Measurements from ENCODE around the gene CSAD. TPM values are rescaled to one million over a fixed set of nuclear protein-coding genes. Genes with fewer than 3 reads are reported as not detected.
"Not testable (repeated sequence)": the region's sequence is repeated elsewhere in the genome, so short reads cannot be mapped to it uniquely, and the experiment has no call there.

CSAD gene
- total RNA-seq, 1 donor from 2014 or later = 23.8 TPM

DNA sequence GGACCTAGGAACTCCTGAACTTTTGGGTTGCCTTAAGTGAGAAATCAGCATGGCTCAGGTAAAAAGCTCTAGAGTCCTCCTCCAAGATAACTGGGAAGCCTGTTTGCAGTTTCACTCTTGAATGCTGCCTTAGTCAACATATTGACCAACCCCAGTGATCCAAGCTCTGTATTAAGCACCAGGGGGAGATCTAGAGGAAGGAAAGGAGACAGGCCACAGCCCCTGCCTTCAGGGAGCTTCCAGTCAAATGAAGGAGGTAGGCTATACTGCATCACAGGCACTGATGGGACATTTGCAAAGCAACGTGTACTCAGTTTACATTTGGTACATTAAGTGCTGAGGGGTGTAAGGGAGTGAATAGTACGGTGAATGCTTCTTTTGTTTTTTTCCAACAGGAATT, 1.2 kb upstream of the CSAD start:
- Mint-ChIP-seq H3K27ac (ENCODE audit: unreplicated experiment) (no peak overlapping the region), H3K9me3 (ENCODE audit: unreplicated experiment) (no peaks in the 10 kb centered on the region), H3K36me3 (ENCODE audit: low read depth, unreplicated experiment) (peaks cover 49% of the 10 kb centered on the region), H3K27me3 (ENCODE audit: unreplicated experiment) (peaks cover 15% of the 10 kb centered on the region), H3K4me1 (ENCODE audit: unreplicated experiment) (peaks cover 40% of the 10 kb centered on the region), H3K4me3 (ENCODE audit: unreplicated experiment) (peak overlapping the region; percentile 95)
- DNase-seq (ENCODE audit: low spot score) = no peak
- TF ChIP-seq, protein P1, sequence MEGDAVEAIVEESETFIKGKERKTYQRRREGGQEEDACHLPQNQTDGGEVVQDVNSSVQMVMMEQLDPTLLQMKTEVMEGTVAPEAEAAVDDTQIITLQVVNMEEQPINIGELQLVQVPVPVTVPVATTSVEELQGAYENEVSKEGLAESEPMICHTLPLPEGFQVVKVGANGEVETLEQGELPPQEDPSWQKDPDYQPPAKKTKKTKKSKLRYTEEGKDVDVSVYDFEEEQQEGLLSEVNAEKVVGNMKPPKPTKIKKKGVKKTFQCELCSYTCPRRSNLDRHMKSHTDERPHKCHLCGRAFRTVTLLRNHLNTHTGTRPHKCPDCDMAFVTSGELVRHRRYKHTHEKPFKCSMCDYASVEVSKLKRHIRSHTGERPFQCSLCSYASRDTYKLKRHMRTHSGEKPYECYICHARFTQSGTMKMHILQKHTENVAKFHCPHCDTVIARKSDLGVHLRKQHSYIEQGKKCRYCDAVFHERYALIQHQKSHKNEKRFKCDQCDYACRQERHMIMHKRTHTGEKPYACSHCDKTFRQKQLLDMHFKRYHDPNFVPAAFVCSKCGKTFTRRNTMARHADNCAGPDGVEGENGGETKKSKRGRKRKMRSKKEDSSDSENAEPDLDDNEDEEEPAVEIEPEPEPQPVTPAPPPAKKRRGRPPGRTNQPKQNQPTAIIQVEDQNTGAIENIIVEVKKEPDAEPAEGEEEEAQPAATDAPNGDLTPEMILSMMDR (IDR thresholded peaks at IDR 0.05; ENCODE audit: unreplicated experiment) = no peak

DNA sequence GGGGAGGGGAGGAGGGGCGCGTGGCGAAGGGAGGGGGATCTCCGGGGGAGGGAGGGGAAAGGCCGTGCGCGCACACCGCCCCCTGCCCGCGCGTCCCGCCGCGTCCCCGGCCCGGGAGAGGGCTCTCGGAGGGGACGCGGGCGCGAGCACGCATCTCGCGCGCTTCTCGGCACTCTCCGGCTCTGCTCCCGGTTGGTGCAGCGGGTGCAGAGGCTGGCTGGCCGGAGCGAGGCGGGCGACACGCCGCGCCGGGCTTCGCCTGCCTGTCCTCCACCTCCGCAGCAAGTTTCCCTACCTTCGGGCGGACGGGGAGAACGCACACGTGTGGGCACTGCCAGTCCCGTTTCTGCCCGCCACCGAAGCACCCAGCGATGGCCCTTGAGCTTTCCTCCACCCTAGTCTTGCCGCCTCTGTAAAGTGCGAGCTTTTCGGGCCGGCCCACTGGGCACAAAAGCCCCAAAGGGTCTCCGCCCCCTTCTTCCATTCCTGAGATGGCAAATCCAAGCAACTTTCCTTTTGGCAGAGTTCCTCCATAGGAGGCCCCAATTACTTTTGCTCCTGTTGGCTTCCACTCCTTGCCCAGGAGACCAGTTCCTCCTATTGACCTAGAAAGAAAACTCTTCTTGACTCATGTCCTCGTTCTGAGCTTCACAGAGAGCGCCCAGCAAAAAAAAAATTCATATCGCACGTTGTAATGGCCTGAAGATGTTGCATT, 363 bp upstream of the CSAD start:
- peaks cover 41% of the 10 kb centered on the region for H3K36me3 Mint-ChIP-seq (ENCODE audit: low read depth, unreplicated experiment)
- peak overlapping the region; percentile 95 for H3K4me3 Mint-ChIP-seq (ENCODE audit: unreplicated experiment)
- H3K4me1 Mint-ChIP-seq (ENCODE audit: unreplicated experiment) = peaks cover 40% of the 10 kb centered on the region
- H3K9me3 Mint-ChIP-seq (ENCODE audit: unreplicated experiment) = no peaks in the 10 kb centered on the region
- peaks cover 13% of the 10 kb centered on the region for H3K27me3 Mint-ChIP-seq (ENCODE audit: unreplicated experiment)
- DNase-seq (ENCODE audit: low spot score) = peak; percentile 86
- TF ChIP-seq, protein P1 (IDR thresholded peaks at IDR 0.05; ENCODE audit: unreplicated experiment) = no peak
- H3K27ac Mint-ChIP-seq (ENCODE audit: unreplicated experiment) = peak overlapping the region; percentile 80

DNA sequence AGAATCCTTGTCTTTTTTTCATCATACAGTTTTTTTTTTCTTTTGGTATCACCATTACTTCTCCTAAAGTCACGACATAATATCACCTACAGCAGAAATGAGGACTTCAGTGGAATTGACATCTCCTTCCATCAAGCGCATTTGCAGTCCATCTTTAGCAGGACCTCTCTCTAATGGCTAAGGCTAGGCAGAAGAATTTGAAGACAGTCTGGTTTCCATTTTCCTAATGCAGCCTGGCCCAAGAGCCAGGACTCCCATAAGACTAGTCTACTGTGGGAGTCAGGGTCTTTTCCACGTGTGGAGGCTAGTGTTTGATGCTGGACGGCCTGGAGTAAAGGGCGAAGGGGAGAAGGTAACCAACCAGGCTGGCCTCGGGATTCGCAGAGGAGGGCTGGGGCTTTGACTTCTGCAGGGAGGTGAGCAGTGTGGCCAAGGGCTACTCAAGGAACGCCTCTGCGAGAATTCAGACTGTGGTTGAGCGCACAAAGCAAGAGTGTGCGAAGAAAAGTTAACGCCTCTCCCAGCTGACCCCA, 972 bp downstream of the CSAD start:
- Mint-ChIP-seq H3K4me1 (ENCODE audit: unreplicated experiment) (peaks cover 45% of the 10 kb centered on the region), H3K36me3 (ENCODE audit: low read depth, unreplicated experiment) (peaks cover 28% of the 10 kb centered on the region), H3K9me3 (ENCODE audit: unreplicated experiment) (no peaks in the 10 kb centered on the region), H3K27ac (ENCODE audit: unreplicated experiment) (peak overlapping the region; percentile 93), H3K4me3 (ENCODE audit: unreplicated experiment) (peak overlapping the region; percentile 97), H3K27me3 (ENCODE audit: unreplicated experiment) (peaks cover 11% of the 10 kb centered on the region)
- peak; percentile 26 for DNase-seq (ENCODE audit: low spot score)
- TF ChIP-seq, protein P1 (IDR thresholded peaks at IDR 0.05; ENCODE audit: unreplicated experiment) = no peak

DNA sequence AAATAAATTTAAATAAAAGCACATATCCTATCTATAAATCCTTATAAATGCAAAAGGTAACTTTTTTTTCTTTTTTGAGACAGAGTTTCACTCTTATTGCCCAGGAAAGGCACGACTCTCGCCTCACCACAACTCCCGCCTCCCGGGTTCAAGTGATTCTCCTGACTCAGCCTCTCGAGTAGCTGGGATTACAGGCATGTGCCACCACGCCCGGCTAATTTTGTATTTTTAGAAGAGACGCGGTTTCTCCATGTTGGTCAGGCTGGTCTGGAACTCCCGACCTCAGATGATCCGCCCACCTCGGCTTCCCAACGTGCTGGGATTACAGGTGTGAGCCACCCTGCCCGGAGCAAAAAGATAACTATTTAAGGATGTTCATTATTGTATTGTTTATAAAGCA, 1.9 kb downstream of the CSAD start:
- Mint-ChIP-seq H3K4me1 (ENCODE audit: unreplicated experiment) (peaks cover 42% of the 10 kb centered on the region), H3K36me3 (ENCODE audit: low read depth, unreplicated experiment) (peaks cover 21% of the 10 kb centered on the region), H3K27me3 (ENCODE audit: unreplicated experiment) (peaks cover 13% of the 10 kb centered on the region), H3K4me3 (ENCODE audit: unreplicated experiment) (peak overlapping the region; percentile 97)
- DNase-seq (ENCODE audit: low spot score); H3K27ac Mint-ChIP-seq (ENCODE audit: unreplicated experiment); H3K9me3 Mint-ChIP-seq (ENCODE audit: unreplicated experiment): not testable (repeated sequence)

DNA sequence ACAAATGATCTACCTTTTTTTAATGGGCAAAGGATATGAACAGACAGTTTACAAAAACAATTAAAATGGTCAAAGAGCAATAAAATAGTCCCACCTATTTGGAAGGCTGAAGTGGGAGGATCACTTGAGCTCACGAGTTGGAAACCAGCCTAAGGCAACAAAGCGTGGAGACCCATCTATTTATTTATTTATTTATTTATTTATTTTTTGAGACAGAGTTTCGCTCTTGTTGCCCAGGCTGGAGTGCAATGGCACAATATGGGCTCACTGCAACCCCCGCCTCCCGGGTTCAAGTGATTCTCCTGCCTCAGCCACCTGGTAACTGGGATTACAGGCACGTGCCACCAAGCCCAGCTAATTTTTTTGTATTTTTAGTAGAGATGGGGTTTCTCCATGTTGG, 3.3 kb downstream of the CSAD start:
- Mint-ChIP-seq H3K36me3 (ENCODE audit: low read depth, unreplicated experiment) (peaks cover 13% of the 10 kb centered on the region), H3K27me3 (ENCODE audit: unreplicated experiment) (peaks cover 14% of the 10 kb centered on the region), H3K4me1 (ENCODE audit: unreplicated experiment) (peaks cover 32% of the 10 kb centered on the region)
- not testable (repeated sequence) for H3K4me3 Mint-ChIP-seq (ENCODE audit: unreplicated experiment); H3K27ac Mint-ChIP-seq (ENCODE audit: unreplicated experiment); DNase-seq (ENCODE audit: low spot score); H3K9me3 Mint-ChIP-seq (ENCODE audit: unreplicated experiment)

DNA sequence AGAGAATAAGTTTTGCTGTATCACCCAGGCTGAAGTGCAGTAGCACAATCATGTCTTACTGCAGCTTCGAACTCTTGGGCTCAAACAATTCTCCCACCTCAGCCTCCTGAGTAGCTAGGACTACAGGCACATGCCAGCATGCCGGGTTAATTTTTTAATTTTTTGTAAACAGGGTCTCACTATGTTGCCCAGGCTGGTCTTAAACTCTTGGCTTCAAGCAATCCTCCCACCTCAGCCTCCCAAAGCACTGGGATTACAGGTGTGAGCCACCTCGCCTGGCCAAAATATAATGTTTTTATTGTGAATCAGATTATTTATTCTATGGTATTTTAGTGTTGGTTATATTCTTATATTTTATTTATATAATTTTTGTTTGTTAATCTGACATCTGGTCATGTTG, 4.0 kb downstream of the CSAD start:
- Mint-ChIP-seq H3K27ac (ENCODE audit: unreplicated experiment) (no peak overlapping the region), H3K36me3 (ENCODE audit: low read depth, unreplicated experiment) (peaks cover 11% of the 10 kb centered on the region), H3K4me3 (ENCODE audit: unreplicated experiment) (no peak overlapping the region), H3K27me3 (ENCODE audit: unreplicated experiment) (peaks cover 14% of the 10 kb centered on the region), H3K9me3 (ENCODE audit: unreplicated experiment) (no peaks in the 10 kb centered on the region), H3K4me1 (ENCODE audit: unreplicated experiment) (peaks cover 25% of the 10 kb centered on the region)
- no peak for DNase-seq (ENCODE audit: low spot score)
- TF ChIP-seq, protein P1 (IDR thresholded peaks at IDR 0.05; ENCODE audit: unreplicated experiment) = no peak
